ENCODE measurements around the gene EVPL.
"Not testable (repeated sequence)": the region's sequence is repeated elsewhere in the genome, so short reads cannot be mapped to it uniquely, and the experiment has no call there.

Gene EVPL

DNA sequence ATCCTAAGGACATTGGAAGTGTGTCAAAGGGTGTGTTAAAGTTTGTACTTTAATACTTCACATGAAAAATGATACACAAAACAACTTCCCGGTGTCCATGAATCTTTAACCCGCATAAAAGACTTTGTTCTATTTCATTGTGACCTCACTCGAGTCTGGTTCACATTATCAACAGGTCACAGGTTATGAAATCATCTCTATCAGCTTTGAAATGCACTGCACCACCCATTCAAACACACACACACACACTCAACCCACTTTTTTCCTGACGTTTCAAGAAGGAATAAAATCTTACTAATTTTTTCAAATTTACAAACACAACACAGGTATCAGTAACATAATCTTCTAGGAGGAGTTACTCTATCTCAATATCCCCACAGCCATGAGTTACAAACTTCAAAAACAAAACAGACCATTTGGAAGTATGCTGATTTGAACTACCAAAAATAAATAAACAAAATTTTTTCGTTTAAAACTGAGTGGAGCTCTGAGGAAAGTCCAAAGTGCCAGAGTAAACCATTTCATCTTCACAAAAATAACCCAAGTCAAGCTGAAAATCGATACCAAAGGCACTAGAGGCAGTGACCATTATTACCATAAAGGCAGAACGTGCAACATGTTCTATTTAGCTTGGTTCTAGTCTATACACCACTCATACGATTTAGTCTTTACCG lies 50.8 kb downstream of the EVPL start:
- DNase-seq (ENCODE audit: low read depth), result peak; percentile 73
- H3K4me3 ChIP-seq (ENCODE audit: control insufficient read depth, low read depth, low read length), result peak overlapping the region; percentile 24
- TF ChIP-seq, protein P1, sequence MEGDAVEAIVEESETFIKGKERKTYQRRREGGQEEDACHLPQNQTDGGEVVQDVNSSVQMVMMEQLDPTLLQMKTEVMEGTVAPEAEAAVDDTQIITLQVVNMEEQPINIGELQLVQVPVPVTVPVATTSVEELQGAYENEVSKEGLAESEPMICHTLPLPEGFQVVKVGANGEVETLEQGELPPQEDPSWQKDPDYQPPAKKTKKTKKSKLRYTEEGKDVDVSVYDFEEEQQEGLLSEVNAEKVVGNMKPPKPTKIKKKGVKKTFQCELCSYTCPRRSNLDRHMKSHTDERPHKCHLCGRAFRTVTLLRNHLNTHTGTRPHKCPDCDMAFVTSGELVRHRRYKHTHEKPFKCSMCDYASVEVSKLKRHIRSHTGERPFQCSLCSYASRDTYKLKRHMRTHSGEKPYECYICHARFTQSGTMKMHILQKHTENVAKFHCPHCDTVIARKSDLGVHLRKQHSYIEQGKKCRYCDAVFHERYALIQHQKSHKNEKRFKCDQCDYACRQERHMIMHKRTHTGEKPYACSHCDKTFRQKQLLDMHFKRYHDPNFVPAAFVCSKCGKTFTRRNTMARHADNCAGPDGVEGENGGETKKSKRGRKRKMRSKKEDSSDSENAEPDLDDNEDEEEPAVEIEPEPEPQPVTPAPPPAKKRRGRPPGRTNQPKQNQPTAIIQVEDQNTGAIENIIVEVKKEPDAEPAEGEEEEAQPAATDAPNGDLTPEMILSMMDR (conservative IDR thresholded peaks at IDR 0.05; ENCODE audit: control insufficient read depth, insufficient read depth, low read depth, low read length), result no peak

DNA sequence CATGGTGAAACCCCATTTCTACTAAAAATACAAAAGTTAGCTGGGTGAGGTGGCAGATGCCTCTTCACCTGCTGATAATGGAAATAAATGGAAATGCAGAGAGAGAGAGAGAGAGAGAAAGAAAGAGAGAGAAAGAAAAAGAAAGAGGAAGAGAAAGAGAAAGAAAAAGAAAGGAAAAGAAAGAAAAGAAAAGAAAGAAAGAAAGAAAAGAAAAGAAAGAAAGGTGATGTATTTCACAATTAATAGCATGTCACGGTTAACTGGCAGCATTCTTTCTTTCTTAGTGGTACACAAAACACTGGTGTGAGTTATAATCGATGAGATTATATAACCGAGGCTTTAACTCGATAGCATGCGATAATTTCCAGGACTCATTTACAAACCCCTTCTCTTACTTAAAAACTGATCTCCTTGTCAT lies 51.3 kb downstream of the EVPL start:
- DNase-seq (ENCODE audit: low read depth), result no peak
- H3K4me3 ChIP-seq (ENCODE audit: control insufficient read depth, low read depth, low read length), result peak overlapping the region; percentile 24
- TF ChIP-seq, protein P1 (conservative IDR thresholded peaks at IDR 0.05; ENCODE audit: control insufficient read depth, insufficient read depth, low read depth, low read length), result no peak

DNA sequence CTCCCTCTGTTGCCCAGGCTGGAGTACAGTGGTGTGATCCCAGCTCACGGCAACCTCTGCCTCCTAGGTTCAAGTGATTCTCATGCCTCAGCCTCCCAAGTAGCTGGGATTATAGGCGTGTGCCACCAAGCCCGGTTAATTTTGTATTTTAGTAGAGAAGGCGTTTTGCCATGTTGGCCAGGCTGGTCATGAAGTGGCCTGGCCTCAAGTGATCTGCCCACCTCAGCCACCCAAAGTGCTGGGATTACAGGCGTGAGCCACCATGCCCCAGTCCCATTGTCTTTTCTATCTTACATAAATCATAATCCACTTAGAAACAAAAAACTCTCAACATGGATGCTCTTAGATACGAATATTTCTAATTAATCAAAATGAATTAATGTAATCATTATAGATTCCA lies 51.9 kb downstream of the EVPL start:
- not testable (repeated sequence) for H3K4me3 ChIP-seq (ENCODE audit: control insufficient read depth, low read depth, low read length); DNase-seq (ENCODE audit: low read depth)

DNA sequence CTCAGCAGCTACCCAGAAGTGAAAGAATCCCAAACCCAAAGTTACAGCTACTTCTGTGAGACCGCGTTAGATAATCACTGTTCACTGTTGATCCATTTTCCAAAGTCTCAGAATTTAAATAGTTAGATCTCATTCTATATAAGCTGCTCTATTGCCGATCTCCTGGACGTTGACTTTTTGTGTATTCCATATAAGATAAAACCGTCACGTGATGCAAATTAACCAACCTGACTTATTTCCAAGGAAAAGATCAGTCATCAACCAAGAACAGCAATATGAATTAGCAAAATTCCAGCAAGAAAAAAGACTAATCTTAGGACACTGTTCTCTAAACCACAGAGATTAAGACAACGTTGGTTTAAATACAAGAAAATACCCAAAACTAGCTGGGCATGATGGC lies 56.5 kb downstream of the EVPL start:
- no peak overlapping the region for H3K4me3 ChIP-seq (ENCODE audit: control insufficient read depth, low read depth, low read length)
- TF ChIP-seq, protein P1 (conservative IDR thresholded peaks at IDR 0.05; ENCODE audit: control insufficient read depth, insufficient read depth, low read depth, low read length), result no peak
- DNase-seq (ENCODE audit: low read depth), result no peak

DNA sequence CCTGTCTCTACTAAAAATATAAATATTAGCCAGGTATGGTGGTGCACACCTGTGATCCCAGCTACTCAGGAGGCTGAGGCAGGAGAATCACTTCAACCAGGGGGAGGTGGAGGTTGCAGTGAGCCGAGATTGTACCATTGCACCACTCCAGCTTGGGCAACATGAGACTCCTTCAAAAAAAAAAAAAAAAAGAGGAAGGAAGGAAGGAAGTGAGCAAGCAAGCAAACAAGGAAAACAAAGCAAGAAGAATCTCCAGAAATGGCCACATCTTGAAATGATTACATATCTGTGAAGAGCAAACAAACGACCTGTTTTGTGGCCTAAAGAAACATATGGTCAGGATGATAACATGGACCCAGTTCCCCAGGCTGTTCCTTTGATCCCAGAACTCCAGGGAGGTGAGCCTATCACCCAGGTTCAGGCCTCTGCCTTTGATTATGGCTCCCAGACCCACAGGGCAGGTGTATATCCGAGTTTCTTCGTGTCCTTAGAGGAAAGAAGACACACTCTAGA lies 57.0 kb downstream of the EVPL start:
- no peak overlapping the region for H3K4me3 ChIP-seq (ENCODE audit: control insufficient read depth, low read depth, low read length)
- TF ChIP-seq, protein P1 (conservative IDR thresholded peaks at IDR 0.05; ENCODE audit: control insufficient read depth, insufficient read depth, low read depth, low read length), result no peak
- peak; percentile 81 for DNase-seq (ENCODE audit: low read depth)

DNA sequence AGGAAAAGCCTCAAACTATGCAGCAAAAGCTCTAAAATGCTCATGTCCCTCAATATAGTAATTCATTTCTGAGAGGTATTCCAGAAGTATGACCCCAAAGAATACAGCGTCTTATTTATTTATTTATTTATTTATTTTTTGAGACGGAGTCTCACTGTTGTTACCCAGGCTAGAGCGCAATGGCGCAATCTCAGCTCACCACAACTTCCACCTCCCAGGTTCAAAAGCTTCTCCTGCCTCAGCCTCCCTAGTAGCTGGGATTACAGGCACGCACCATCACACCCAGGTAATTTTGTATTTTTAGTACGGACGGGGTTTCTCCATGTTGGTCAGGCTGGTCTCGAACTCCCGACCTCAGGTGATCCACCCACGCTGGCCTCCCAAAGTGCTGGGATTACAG lies 58.1 kb downstream of the EVPL start:
- not testable (repeated sequence) for DNase-seq (ENCODE audit: low read depth); H3K4me3 ChIP-seq (ENCODE audit: control insufficient read depth, low read depth, low read length)

DNA sequence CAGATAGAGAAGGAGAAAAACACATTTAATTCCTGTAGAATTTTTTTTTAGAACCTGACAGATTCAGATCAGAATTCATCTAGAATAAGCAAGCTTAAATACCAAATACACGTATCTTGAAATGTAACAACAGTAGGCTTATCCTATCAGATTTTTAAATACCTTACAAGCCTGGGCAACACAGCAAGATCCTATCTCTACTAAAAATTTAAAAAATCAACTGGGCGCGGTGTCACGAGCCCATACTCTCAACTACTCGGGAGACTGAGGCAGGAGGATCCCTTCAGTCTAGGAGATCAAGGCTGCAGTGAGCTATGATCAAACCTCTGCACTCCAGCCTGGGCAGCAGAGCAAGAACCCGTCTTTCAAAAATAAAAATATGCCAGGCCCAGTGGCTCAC lies 61.6 kb downstream of the EVPL start:
- DNase-seq (ENCODE audit: low read depth), result no peak
- TF ChIP-seq, protein P1 (conservative IDR thresholded peaks at IDR 0.05; ENCODE audit: control insufficient read depth, insufficient read depth, low read depth, low read length), result no peak
- no peak overlapping the region for H3K4me3 ChIP-seq (ENCODE audit: control insufficient read depth, low read depth, low read length)
